D721Med (cell line): ENCODE results near the gene ANKLE1.

ENCODE experiments used
- DNase-seq: peaks from one replicate; pipeline ENCODE4 v3.0.0; 2011; ENCODE audit warnings: low spot score; ENCODE audit not compliant: insufficient read length
- FAIRE-seq: peaks from 2 replicates; lab custom pipeline; 2011; peaks lifted over from hg19 to GRCh38; lab: Jason Lieb, UNC
- CTCF ChIP-seq: IDR thresholded peaks from 2 replicates; pipeline ENCODE4 v1.5.1; 2012; ENCODE audit warnings: mild to moderate bottlenecking, control low read depth; ENCODE audit not compliant: insufficient read depth; ENCODE audit errors: missing control alignments

ANKLE1 gene

DNA sequence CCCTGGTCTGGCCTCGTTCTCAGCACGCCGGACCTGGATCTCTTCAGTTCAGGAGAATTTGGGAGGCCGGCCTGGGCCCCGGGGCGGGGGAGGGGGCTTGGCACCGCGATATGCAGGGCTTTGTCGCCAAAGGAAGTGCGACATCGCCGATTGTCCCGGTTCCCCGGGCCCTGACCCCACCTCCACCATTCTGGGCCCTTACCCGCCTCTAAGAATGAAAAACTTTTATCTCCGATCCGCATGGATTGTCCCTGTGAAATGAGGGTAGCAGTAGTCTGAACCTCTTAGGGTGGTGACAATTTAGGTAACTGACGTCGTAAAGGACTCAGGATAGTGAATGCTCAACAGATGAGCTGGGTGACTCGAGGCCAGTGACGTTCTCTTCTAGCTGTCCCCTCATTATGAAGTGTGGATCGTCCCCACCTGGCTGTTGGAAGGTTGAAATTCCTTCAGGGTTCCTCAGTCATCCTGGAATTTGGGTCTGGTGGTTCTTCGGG is 28.3 kb downstream of the ANKLE1 start:
- FAIRE-seq: no peak
- TF ChIP-seq CTCF: no peak
- no peak for DNase-seq

DNA sequence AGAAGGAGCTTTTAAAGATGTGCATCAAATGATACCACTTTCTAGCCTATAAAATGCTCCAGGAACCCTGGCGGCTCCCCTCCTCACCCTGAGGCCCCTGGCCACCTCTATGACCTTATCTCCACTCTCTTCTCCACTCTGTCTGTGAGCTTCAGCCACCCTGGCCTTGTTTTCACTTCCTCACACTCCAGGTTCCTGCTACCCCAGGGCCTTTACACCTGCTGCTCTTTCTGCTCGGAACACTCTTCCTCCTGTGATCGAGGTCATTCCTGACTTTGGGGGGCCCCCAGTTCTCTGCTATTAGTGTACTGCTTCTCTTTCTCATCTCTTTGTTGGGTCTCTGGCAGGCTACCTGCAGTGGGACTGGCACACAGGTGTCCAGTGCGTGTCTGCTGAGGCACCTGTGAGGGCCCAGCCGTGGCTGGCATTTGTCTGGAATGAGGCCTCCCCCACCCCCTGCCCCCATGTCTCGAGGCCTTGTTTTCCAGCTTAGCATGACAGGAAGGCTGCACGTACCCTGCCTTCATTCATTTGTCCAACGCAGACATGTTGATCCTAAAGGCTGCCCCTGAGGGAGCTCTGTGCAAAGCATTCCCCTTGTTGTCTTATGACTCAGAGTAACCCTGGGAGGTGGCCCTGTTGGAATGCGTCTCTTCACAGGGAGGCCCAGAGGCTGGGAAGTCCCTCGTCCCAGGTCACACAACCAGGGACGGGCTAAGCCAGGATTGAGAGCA is 29.9 kb downstream of the ANKLE1 start:
- DNase-seq (peak; percentile 14), FAIRE-seq (no peak)
- no peak for TF ChIP-seq CTCF

GRCh38 chr19:17312189-17313113 is 30.8 kb downstream of the ANKLE1 start:
- no peak for TF ChIP-seq CTCF
- DNase-seq: peak; percentile 11
- no peak for FAIRE-seq

DNA sequence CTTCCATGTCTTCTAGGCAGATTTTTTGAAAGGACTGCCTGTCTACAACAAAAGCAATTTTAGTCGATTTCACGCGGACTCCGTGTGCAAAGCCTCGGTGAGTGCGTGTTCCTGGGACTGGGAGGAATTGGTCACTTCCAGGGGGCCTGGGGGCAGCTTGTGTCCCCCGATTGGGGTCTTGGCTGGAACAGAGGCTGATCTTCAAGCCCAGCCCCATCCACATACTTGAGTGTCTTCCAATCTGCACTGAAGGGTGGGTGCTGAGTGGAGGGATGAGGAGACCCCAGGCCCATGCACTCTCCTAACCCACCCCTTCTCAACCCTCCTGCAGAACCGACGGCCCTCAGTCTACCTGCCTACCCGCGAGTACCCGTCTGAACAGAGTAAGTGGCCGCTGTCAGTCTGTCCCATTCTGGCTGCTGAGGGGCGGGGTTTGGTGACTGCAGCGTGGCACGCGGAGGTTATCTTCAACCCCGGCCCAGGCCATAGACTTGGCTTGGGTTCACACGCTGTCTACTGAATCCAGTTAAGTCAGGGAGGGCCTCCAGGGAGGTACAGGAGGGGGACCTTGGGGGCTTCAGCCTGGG is 32.4 kb downstream of the ANKLE1 start:
- DNase-seq (peak; percentile 8), FAIRE-seq (no peak)
- no peak for TF ChIP-seq CTCF

DNA sequence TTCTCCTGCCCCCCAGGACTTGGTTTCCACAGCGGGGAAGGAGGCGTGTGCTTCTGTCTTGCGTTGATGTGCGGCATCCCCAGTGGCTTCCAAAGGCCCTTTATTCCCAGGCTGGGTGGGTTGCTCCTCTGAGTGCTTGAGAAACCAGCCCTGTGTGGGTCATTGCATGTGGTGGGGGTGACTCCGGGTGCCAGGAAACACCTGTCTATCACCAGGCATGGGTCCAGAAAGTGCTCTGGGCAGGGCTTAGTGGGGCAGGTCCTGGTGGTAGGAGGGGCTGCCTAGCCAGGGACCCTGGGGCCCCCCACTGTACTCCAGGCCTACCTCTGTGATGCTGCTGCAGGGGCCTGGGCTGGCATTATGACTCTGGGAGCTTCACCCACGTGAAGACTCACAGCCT is 37.3 kb downstream of the ANKLE1 start:
- FAIRE-seq (no peak), DNase-seq (peak; percentile 12)
- no peak for TF ChIP-seq CTCF

GRCh38 chr19:17319473-17320238 is 38.0 kb downstream of the ANKLE1 start:
- peak; percentile 3 for DNase-seq
- no peak for TF ChIP-seq CTCF
- no peak for FAIRE-seq
